Loucy (cell line): Measurements from ENCODE around the gene CCDC188.

Experiments
- CTCF ChIP-seq: fragments of 200-600 bp; sonication (generic); conservative IDR thresholded peaks from 2 replicates; pipeline ENCODE4 v1.5.1; 2014; ENCODE audit warnings: mild to moderate bottlenecking, antibody characterized with exemption, low read length
- EZH2phosphoT487 ChIP-seq: fragments of 200-600 bp; IDR thresholded peaks from 2 replicates; pipeline ENCODE4 v1.6.1; 2018; ENCODE audit warnings: antibody characterized with exemption, mild to moderate bottlenecking, moderate library complexity, borderline replicate concordance

- TF ChIP-seq CTCF: no peak
- no peak for TF ChIP-seq EZH2phosphoT487
These were observed 40.9 kb upstream of the CCDC188 start for GRCh38 chr22:20191803-20192202.
